ENCODE measurements around the gene VRK3. TPM values are rescaled to one million over a fixed set of nuclear protein-coding genes. Genes with fewer than 3 reads are reported as not detected.

Gene VRK3
- total RNA-seq, 1 experiment from 2014 or later: 33.4 TPM

GRCh38 chr19:49939721-49940481 lies 85.3 kb downstream of the VRK3 start:
- H3K27ac Mint-ChIP-seq: no peak overlapping the region
- peak; percentile 18; the same call in 1 of the 2 replicates for ATAC-seq
- CTCF ChIA-PET: interaction anchor here (0.6 to 2.5 kb wide), 5 partner anchors 10 to 45 kb away, joined by 3 to 41 read pairs (median 4); no protein-coding TSS in a partner anchor
- no peaks in the 10 kb centered on the region for H3K9me3 Mint-ChIP-seq
- no peaks in the 10 kb centered on the region for H3K4me1 Mint-ChIP-seq
- POLR2A ChIA-PET: interaction anchor here (0.7 kb wide), 1 partner anchor 47 kb away, joined by 4 read pairs; no protein-coding TSS in a partner anchor
- no peaks in the 10 kb centered on the region; the same call in 1 of the 2 replicates for H3K27me3 Mint-ChIP-seq (ENCODE audit: low read depth)
- no peak for DNase-seq (ENCODE audit: low spot score)
- no peak overlapping the region for H3K4me3 Mint-ChIP-seq
- no peak for TF ChIP-seq ARID4B (CRISPR knock-in tag; IDR thresholded peaks at IDR 0.05; ENCODE audit: borderline replicate concordance)
- TF ChIP-seq ATF6 (CRISPR knock-in tag; IDR thresholded peaks at IDR 0.05): no peak
- TF ChIP-seq TEAD1 (CRISPR knock-in tag; IDR thresholded peaks at IDR 0.05): no peak
- TF ChIP-seq GABPB1 (CRISPR knock-in tag; IDR thresholded peaks at IDR 0.05): no peak
- 0 out of 2 replicates have a peak, but pooled peaks have one; percentile 48 for TF ChIP-seq ZNF121 (CRISPR knock-in tag; IDR thresholded peaks at IDR 0.05)
- no peak for TF ChIP-seq RELA (CRISPR knock-in tag; IDR thresholded peaks at IDR 0.05; ENCODE audit: borderline replicate concordance)
- no peak for TF ChIP-seq FOXP1 (CRISPR knock-in tag; IDR thresholded peaks at IDR 0.05; ENCODE audit: borderline replicate concordance)
- TF ChIP-seq CREM (CRISPR knock-in tag; IDR thresholded peaks at IDR 0.05): no peak
- no peaks in the 10 kb centered on the region for H3K36me3 Mint-ChIP-seq

- Mint-ChIP-seq H3K4me3 (no peak overlapping the region), H3K9me3 (no peaks in the 10 kb centered on the region), H3K4me1 (no peaks in the 10 kb centered on the region), H3K36me3 (no peaks in the 10 kb centered on the region), H3K27ac (no peak overlapping the region), H3K27me3 (ENCODE audit: low read depth) (no peaks in the 10 kb centered on the region; the same call in 1 of the 2 replicates)
- ChIA-PET POLR2A (no interaction called here), CTCF (interaction anchor here (1.3 to 2.5 kb wide), 9 partner anchors 9 to 87 kb away, joined by 3 to 41 read pairs (median 8); partner anchors contain the start of genes VRK3 and ZNF473)
- no peak for ATAC-seq
- no peak for DNase-seq (ENCODE audit: low spot score)
- TF ChIP-seq ZNF425 (CRISPR knock-in tag; conservative IDR thresholded peaks at IDR 0.05): no peak
- no peak for TF ChIP-seq MYBL2 (CRISPR knock-in tag; IDR thresholded peaks at IDR 0.05)
- no peak for TF ChIP-seq HMGXB4 (CRISPR knock-in tag; IDR thresholded peaks at IDR 0.05)
- no peak for TF ChIP-seq GRHL2 (CRISPR knock-in tag; IDR thresholded peaks at IDR 0.05; ENCODE audit: insufficient replicate concordance, severe bottlenecking)
- TF ChIP-seq KAT7 (CRISPR knock-in tag; IDR thresholded peaks at IDR 0.05; ENCODE audit: borderline replicate concordance): no peak
- TF ChIP-seq E2F5 (CRISPR knock-in tag; IDR thresholded peaks at IDR 0.05): no peak
- TF ChIP-seq NFATC4 (CRISPR knock-in tag; IDR thresholded peaks at IDR 0.05): no peak
- no peak for TF ChIP-seq OVOL2 (CRISPR knock-in tag; IDR thresholded peaks at IDR 0.05; ENCODE audit: borderline replicate concordance)
- no peak for TF ChIP-seq CTCF (IDR thresholded peaks at IDR 0.05)
- TF ChIP-seq RELA (CRISPR knock-in tag; IDR thresholded peaks at IDR 0.05; ENCODE audit: borderline replicate concordance): no peak
- no peak for TF ChIP-seq JUN (CRISPR knock-in tag; IDR thresholded peaks at IDR 0.05)
- TF ChIP-seq PREB (CRISPR knock-in tag; IDR thresholded peaks at IDR 0.05; ENCODE audit: borderline replicate concordance): no peak
These were observed 86.5 kb downstream of the VRK3 start for GRCh38 chr19:49938662-49939061.

Measured in WTC11 (cell line).